Measurements from ENCODE around the gene RIOK3.

Gene RIOK3

DNA sequence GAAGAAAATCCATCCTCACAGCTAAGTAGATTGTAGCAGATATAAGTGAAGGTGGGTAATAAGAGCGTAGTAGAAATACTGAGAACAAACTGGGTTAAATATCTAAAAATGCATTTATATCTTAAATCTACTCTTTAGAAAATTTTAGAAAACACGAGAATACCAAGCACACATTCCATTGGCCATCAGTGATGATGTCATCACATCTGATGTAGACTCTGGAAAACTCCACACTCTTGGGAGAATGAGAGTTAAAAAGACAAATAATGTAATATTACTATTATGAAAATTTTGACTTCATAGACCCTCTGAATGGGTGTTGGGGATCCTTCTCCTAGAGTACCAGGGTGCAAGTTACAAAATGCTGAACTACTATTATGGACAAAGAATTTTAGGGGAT lies 3.7 kb downstream of the RIOK3 start:
- ATAC-seq, result no peak
- TF ChIP-seq ZNF8 (CRISPR knock-in tag; IDR thresholded peaks at IDR 0.05), result no peak
- no peak for TF ChIP-seq ZFP3 (CRISPR knock-in tag; IDR thresholded peaks at IDR 0.05)
- TF ChIP-seq ZNF565 (CRISPR knock-in tag; conservative IDR thresholded peaks at IDR 0.05; ENCODE audit: low read depth), result no peak
- no peak for TF ChIP-seq OSR1 (CRISPR knock-in tag; IDR thresholded peaks at IDR 0.05)
- TF ChIP-seq ZNF70 (CRISPR knock-in tag; IDR thresholded peaks at IDR 0.05), result no peak
- no peak for TF ChIP-seq TOX (CRISPR knock-in tag; IDR thresholded peaks at IDR 0.05; ENCODE audit: borderline replicate concordance)
- no peak for TF ChIP-seq CSDC2 (CRISPR knock-in tag; IDR thresholded peaks at IDR 0.05)
- TF ChIP-seq ZFP30 (CRISPR knock-in tag; IDR thresholded peaks at IDR 0.05), result no peak
- no peak for TF ChIP-seq RARB (CRISPR knock-in tag; IDR thresholded peaks at IDR 0.05)
- TF ChIP-seq, protein P1, sequence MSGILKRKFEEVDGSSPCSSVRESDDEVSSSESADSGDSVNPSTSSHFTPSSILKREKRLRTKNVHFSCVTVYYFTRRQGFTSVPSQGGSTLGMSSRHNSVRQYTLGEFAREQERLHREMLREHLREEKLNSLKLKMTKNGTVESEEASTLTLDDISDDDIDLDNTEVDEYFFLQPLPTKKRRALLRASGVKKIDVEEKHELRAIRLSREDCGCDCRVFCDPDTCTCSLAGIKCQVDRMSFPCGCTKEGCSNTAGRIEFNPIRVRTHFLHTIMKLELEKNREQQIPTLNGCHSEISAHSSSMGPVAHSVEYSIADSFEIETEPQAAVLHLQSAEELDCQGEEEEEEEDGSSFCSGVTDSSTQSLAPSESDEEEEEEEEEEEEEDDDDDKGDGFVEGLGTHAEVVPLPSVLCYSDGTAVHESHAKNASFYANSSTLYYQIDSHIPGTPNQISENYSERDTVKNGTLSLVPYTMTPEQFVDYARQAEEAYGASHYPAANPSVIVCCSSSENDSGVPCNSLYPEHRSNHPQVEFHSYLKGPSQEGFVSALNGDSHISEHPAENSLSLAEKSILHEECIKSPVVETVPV (CRISPR knock-in tag; IDR thresholded peaks at IDR 0.05), result no peak
- TF ChIP-seq ZC3H10 (CRISPR knock-in tag; IDR thresholded peaks at IDR 0.05), result no peak
- no peak for TF ChIP-seq ISL1 (CRISPR knock-in tag; IDR thresholded peaks at IDR 0.05)
- no peak for TF ChIP-seq ARNTL (CRISPR knock-in tag; IDR thresholded peaks at IDR 0.05; ENCODE audit: borderline replicate concordance, low read depth)
- TF ChIP-seq, protein P2, sequence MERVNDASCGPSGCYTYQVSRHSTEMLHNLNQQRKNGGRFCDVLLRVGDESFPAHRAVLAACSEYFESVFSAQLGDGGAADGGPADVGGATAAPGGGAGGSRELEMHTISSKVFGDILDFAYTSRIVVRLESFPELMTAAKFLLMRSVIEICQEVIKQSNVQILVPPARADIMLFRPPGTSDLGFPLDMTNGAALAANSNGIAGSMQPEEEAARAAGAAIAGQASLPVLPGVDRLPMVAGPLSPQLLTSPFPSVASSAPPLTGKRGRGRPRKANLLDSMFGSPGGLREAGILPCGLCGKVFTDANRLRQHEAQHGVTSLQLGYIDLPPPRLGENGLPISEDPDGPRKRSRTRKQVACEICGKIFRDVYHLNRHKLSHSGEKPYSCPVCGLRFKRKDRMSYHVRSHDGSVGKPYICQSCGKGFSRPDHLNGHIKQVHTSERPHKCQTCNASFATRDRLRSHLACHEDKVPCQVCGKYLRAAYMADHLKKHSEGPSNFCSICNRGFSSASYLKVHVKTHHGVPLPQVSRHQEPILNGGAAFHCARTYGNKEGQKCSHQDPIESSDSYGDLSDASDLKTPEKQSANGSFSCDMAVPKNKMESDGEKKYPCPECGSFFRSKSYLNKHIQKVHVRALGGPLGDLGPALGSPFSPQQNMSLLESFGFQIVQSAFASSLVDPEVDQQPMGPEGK (CRISPR knock-in tag; IDR thresholded peaks at IDR 0.05; ENCODE audit: borderline replicate concordance), result no peak
- no peak for TF ChIP-seq GLIS3 (CRISPR knock-in tag; IDR thresholded peaks at IDR 0.05)

DNA sequence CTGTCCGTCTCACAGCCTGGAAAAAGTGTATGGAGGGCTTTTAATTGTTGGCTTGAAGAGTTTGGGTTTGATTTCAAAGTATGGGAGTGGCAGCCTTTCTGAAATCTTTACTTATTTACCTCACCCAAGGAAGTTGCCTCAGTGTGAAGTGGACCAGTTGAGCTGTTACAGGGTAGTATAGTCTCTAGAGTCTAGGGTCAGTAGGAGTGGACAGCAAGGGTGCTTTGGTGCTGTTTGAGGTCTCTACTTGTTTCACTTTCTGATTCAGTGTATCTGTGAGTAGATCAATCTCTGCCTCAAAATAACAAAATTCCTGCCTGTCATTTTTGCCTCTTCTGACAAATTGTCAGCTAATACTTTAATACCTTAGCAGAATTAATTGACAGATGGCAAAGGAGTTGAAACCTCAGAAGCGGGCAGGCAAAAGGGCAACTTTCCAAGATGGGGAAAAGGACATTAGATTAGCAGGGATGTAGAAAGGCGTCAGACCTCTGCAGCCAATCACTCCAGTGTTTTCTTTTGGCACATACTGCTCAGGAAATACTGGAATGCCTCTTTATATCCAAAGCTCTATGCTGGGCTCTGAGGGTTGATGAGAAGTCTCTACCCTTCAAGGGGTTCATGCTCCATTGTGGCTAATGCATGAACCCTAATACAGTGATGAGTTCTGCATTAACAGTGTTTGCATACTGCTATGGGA lies 5.9 kb downstream of the RIOK3 start:
- ATAC-seq, result no peak
- TF ChIP-seq, protein P2 (CRISPR knock-in tag; IDR thresholded peaks at IDR 0.05; ENCODE audit: borderline replicate concordance), result no peak
- TF ChIP-seq CSDC2 (CRISPR knock-in tag; IDR thresholded peaks at IDR 0.05), result no peak
- no peak for TF ChIP-seq ISL1 (CRISPR knock-in tag; IDR thresholded peaks at IDR 0.05)
- TF ChIP-seq, protein P3, sequence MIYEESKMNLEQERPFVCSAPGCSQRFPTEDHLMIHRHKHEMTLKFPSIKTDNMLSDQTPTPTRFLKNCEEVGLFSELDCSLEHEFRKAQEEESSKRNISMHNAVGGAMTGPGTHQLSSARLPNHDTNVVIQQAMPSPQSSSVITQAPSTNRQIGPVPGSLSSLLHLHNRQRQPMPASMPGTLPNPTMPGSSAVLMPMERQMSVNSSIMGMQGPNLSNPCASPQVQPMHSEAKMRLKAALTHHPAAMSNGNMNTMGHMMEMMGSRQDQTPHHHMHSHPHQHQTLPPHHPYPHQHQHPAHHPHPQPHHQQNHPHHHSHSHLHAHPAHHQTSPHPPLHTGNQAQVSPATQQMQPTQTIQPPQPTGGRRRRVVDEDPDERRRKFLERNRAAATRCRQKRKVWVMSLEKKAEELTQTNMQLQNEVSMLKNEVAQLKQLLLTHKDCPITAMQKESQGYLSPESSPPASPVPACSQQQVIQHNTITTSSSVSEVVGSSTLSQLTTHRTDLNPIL (CRISPR knock-in tag; IDR thresholded peaks at IDR 0.05; ENCODE audit: low read depth), result no peak
- no peak for TF ChIP-seq ZC3H10 (CRISPR knock-in tag; IDR thresholded peaks at IDR 0.05)
- no peak for TF ChIP-seq PPARA (CRISPR knock-in tag; IDR thresholded peaks at IDR 0.05; ENCODE audit: borderline replicate concordance)
- no peak for TF ChIP-seq BACH2 (CRISPR knock-in tag; IDR thresholded peaks at IDR 0.05; ENCODE audit: borderline replicate concordance)
- TF ChIP-seq, protein P4, sequence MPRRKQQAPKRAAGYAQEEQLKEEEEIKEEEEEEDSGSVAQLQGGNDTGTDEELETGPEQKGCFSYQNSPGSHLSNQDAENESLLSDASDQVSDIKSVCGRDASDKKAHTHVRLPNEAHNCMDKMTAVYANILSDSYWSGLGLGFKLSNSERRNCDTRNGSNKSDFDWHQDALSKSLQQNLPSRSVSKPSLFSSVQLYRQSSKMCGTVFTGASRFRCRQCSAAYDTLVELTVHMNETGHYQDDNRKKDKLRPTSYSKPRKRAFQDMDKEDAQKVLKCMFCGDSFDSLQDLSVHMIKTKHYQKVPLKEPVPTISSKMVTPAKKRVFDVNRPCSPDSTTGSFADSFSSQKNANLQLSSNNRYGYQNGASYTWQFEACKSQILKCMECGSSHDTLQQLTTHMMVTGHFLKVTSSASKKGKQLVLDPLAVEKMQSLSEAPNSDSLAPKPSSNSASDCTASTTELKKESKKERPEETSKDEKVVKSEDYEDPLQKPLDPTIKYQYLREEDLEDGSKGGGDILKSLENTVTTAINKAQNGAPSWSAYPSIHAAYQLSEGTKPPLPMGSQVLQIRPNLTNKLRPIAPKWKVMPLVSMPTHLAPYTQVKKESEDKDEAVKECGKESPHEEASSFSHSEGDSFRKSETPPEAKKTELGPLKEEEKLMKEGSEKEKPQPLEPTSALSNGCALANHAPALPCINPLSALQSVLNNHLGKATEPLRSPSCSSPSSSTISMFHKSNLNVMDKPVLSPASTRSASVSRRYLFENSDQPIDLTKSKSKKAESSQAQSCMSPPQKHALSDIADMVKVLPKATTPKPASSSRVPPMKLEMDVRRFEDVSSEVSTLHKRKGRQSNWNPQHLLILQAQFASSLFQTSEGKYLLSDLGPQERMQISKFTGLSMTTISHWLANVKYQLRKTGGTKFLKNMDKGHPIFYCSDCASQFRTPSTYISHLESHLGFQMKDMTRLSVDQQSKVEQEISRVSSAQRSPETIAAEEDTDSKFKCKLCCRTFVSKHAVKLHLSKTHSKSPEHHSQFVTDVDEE (CRISPR knock-in tag; IDR thresholded peaks at IDR 0.05), result no peak
- TF ChIP-seq ZNF565 (CRISPR knock-in tag; conservative IDR thresholded peaks at IDR 0.05; ENCODE audit: low read depth), result no peak
- TF ChIP-seq, protein P1 (CRISPR knock-in tag; IDR thresholded peaks at IDR 0.05), result no peak
- TF ChIP-seq, protein P5, sequence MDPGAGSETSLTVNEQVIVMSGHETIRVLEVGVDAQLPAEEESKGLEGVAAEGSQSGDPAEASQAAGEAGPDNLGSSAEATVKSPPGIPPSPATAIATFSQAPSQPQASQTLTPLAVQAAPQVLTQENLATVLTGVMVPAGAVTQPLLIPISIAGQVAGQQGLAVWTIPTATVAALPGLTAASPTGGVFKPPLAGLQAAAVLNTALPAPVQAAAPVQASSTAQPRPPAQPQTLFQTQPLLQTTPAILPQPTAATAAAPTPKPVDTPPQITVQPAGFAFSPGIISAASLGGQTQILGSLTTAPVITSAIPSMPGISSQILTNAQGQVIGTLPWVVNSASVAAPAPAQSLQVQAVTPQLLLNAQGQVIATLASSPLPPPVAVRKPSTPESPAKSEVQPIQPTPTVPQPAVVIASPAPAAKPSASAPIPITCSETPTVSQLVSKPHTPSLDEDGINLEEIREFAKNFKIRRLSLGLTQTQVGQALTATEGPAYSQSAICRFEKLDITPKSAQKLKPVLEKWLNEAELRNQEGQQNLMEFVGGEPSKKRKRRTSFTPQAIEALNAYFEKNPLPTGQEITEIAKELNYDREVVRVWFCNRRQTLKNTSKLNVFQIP (CRISPR knock-in tag; IDR thresholded peaks at IDR 0.05; ENCODE audit: borderline replicate concordance, low read depth), result no peak
- no peak for TF ChIP-seq RARB (CRISPR knock-in tag; IDR thresholded peaks at IDR 0.05)
- TF ChIP-seq ZNF70 (CRISPR knock-in tag; IDR thresholded peaks at IDR 0.05), result no peak
- TF ChIP-seq ZFP30 (CRISPR knock-in tag; IDR thresholded peaks at IDR 0.05), result no peak
- no peak for TF ChIP-seq ZNF8 (CRISPR knock-in tag; IDR thresholded peaks at IDR 0.05)
- no peak for TF ChIP-seq GLIS3 (CRISPR knock-in tag; IDR thresholded peaks at IDR 0.05)
- no peak for TF ChIP-seq OSR1 (CRISPR knock-in tag; IDR thresholded peaks at IDR 0.05)
